K562 (cell line): Measurements from ENCODE around the gene KCTD3.

ENCODE experiments used
- CAMTA2 ChIP-seq: fragments of 250-450 bp; sonication (Bioruptor Pico); conservative IDR thresholded peaks from 2 replicates; pipeline ENCODE4 v1.5.1; 2022
- CREM ChIP-seq: IDR thresholded peaks from 2 replicates; pipeline ENCODE4 v1.6.1; 2014; ENCODE audit warnings: antibody characterized with exemption, low read depth
- EHMT2 ChIP-seq: fragments of 450-650 bp; IDR thresholded peaks from 2 replicates; pipeline ENCODE4 v1.6.1; 2018; ENCODE audit warnings: antibody characterized with exemption
- EP300 ChIP-seq: IDR thresholded peaks from 2 replicates; pipeline ENCODE4 v1.6.1; 2012; ENCODE audit warnings: low read length, improper control_type of control experiment
- GABPA ChIP-seq: fragments of 200-800 bp; sonication (Bioruptor generic); conservative IDR thresholded peaks from 2 replicates; pipeline ENCODE4 v1.6.1; 2016; ENCODE audit warnings: low read depth, missing genetic modification characterization, missing compliant biosample characterization
- NR2C1 ChIP-seq, 2 experiments: fragments of 450-650 bp; IDR thresholded peaks; 2 replicates each; pipeline ENCODE4 v1.6.1; 2017; ENCODE audit warnings: mild to moderate bottlenecking in 2 of 2, antibody characterized with exemption in 1 of 2, inconsistent platforms in 1 of 2, missing compliant biosample characterization in 1 of 2, missing genetic modification characterization in 1 of 2
- POLR2AphosphoS5 ChIP-seq: IDR thresholded peaks from 2 replicates; pipeline ENCODE4 v1.6.1; 2011; ENCODE audit warnings: mild to moderate bottlenecking, low read depth, low read length, moderate library complexity; ENCODE audit not compliant: control insufficient read depth, insufficient read depth
- SP1 ChIP-seq: sonication (generic); formaldehyde crosslinking; IDR thresholded peaks from 2 replicates; pipeline ENCODE4 v1.8.1; 2022; ENCODE audit warnings: mild to moderate bottlenecking, missing genetic modification reagents
- XRCC4 ChIP-seq: IDR thresholded peaks from one replicate; pipeline ENCODE4 v1.6.1; 2011; ENCODE audit not compliant: insufficient read depth, insufficient read length; ENCODE audit errors: extremely low read depth
- TF ChIP-seq, protein P1 (sequence below): sonication (generic); formaldehyde crosslinking; IDR thresholded peaks from 2 replicates; pipeline ENCODE4 v1.8.0; 2022; ENCODE audit warnings: mild to moderate bottlenecking, low read depth, missing genetic modification reagents

DNA sequence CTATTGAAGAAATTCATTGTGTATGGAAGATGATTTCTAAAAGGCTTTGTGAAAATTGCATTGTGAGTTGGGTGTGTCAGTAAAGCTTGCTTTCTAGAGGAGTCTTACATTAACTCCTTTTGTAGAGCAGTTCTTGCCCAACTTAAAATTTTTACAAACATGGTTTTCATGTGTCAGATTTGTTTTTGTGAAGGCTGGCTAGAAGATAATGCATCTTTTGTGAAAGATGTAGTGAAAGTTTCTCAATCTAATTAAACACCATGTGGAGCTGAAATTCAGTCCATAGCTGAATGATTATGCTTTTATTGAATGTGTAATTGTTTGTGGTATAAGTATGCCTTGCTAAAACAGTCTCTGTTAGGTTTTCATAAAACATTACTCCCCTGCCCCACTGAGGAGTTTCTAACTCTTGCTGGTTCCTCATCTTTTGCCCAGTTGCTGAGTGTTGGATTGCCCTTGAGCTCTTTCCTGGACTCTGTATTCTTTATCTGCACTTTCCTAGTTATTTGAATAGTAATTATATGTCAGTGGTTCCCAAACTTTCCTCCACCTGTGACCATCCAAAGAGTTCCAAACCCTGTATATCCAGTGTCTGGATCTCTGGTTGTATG, 38.0 kb downstream of the KCTD3 start:
- TF ChIP-seq CREM (no peak), NR2C1 (IDR thresholded peaks at IDR 0.05) (no peak), NR2C1 (tag; IDR thresholded peaks at IDR 0.05) (no peak), SP1 (CRISPR knock-in tag) (no peak), CAMTA2 (no peak), GABPA (tag) (no peak), XRCC4 (no peak), POLR2AphosphoS5 (no peak), EP300 (no peak), EHMT2 (no peak)
- TF ChIP-seq, protein P1, sequence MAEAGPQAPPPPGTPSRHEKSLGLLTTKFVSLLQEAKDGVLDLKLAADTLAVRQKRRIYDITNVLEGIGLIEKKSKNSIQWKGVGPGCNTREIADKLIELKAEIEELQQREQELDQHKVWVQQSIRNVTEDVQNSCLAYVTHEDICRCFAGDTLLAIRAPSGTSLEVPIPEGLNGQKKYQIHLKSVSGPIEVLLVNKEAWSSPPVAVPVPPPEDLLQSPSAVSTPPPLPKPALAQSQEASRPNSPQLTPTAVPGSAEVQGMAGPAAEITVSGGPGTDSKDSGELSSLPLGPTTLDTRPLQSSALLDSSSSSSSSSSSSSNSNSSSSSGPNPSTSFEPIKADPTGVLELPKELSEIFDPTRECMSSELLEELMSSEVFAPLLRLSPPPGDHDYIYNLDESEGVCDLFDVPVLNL (CRISPR knock-in tag), result no peak
